ENCODE results near the gene DLG5.

GRCh38 chr10:77817541-77817940, 109.0 kb downstream of the DLG5 start:
- TF ChIP-seq CTCF (IDR thresholded peaks at IDR 0.05), result no peak
- TF ChIP-seq POLR2A (IDR thresholded peaks at IDR 0.05), result no peak
